IPS-18a (cell line): ENCODE measurements around the gene VPS8.

Experiments used
- H3K27ac ChIP-seq: one replicate; pipeline ENCODE4 v1.5.1; 2013; ENCODE audit warnings: low read length
- H3K27me3 ChIP-seq: one replicate; pipeline ENCODE4 v1.6.1; 2013; ENCODE audit warnings: mild to moderate bottlenecking, low read length; ENCODE audit not compliant: control insufficient read depth, insufficient read depth
- H3K36me3 ChIP-seq: one replicate; pipeline ENCODE4 v1.6.1; 2013; ENCODE audit warnings: low read depth, low read length; ENCODE audit not compliant: control insufficient read depth
- H3K4me1 ChIP-seq: one replicate; pipeline ENCODE4 v1.6.1; 2013; ENCODE audit warnings: low read depth, low read length; ENCODE audit not compliant: control insufficient read depth
- H3K4me3 ChIP-seq: one replicate; pipeline ENCODE4 v1.5.1; 2013; ENCODE audit warnings: low read length
- H3K9ac ChIP-seq: one replicate; pipeline ENCODE4 v1.6.1; 2013; ENCODE audit warnings: mild to moderate bottlenecking, low read length, moderate library complexity
- H3K9me3 ChIP-seq: one replicate; pipeline ENCODE4 v1.6.1; 2013; ENCODE audit warnings: low read depth, low read length; ENCODE audit not compliant: control insufficient read depth

Gene VPS8

DNA sequence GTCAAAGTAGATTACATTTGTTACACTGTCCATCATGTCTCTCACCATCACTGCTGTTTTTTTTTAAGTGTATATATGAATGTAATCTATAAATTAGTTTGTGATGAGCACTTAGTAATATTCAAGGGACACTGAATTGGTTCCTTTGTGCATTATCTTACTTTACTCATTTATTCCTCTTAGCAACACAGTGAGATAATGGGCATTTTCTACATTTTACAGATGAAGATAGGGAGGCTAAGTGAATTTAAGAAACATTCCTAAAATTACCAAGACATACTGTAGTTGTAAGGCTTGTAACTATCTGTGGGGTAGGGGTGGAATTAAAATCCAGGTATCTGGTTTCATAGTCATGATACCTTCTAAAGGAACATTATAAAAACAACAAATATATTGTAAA is 33.9 kb downstream of the VPS8 start:
- no peak overlapping the region for H3K9ac ChIP-seq
- H3K4me1 ChIP-seq, result no peaks in the 10 kb centered on the region
- H3K27ac ChIP-seq, result no peak overlapping the region
- H3K27me3 ChIP-seq, result no peaks in the 10 kb centered on the region
- H3K9me3 ChIP-seq, result no peaks in the 10 kb centered on the region
- no peaks in the 10 kb centered on the region for H3K36me3 ChIP-seq
- no peak overlapping the region for H3K4me3 ChIP-seq

GRCh38 chr3:184846496-184846895 is 34.5 kb downstream of the VPS8 start:
- Histone ChIP-seq H3K27ac (no peak overlapping the region), H3K36me3 (peaks cover 5% of the 10 kb centered on the region), H3K27me3 (no peaks in the 10 kb centered on the region), H3K9ac (no peak overlapping the region), H3K4me3 (no peak overlapping the region), H3K4me1 (no peaks in the 10 kb centered on the region), H3K9me3 (no peaks in the 10 kb centered on the region)

GRCh38 chr3:184848934-184849333 is 37.0 kb downstream of the VPS8 start:
- peaks cover 13% of the 10 kb centered on the region for H3K36me3 ChIP-seq
- no peaks in the 10 kb centered on the region for H3K27me3 ChIP-seq
- no peak overlapping the region for H3K27ac ChIP-seq
- no peaks in the 10 kb centered on the region for H3K9me3 ChIP-seq
- H3K9ac ChIP-seq, result no peak overlapping the region
- H3K4me3 ChIP-seq, result no peak overlapping the region
- H3K4me1 ChIP-seq, result no peaks in the 10 kb centered on the region

GRCh38 chr3:184850201-184850600 is 38.2 kb downstream of the VPS8 start:
- H3K4me3 ChIP-seq, result no peak overlapping the region
- H3K9me3 ChIP-seq, result no peaks in the 10 kb centered on the region
- no peak overlapping the region for H3K27ac ChIP-seq
- H3K4me1 ChIP-seq, result no peaks in the 10 kb centered on the region
- H3K27me3 ChIP-seq, result no peaks in the 10 kb centered on the region
- peaks cover 23% of the 10 kb centered on the region for H3K36me3 ChIP-seq
- no peak overlapping the region for H3K9ac ChIP-seq

DNA sequence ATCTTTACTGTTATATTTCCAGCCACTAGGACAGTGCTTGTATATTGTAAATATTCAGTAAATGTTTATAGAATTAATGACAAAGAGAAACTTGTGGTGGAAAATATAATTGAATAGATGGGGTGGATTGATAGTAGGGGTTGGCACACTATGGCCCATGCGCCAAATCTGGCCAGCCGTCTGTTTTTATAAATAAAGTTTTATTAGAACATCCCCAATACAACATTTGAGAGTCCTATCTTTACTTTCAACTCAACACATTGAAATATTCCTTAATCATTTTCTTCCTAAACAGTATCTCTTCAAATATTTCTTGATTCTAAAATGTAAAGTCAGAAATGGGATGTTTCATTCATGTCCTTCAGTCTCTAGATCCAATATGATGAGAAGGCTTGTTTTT is 45.1 kb downstream of the VPS8 start:
- no peak overlapping the region for H3K27ac ChIP-seq
- H3K9ac ChIP-seq, result no peak overlapping the region
- H3K4me3 ChIP-seq, result no peak overlapping the region
- H3K27me3 ChIP-seq, result no peaks in the 10 kb centered on the region
- no peaks in the 10 kb centered on the region for H3K4me1 ChIP-seq
- peaks cover 29% of the 10 kb centered on the region for H3K36me3 ChIP-seq
- H3K9me3 ChIP-seq, result no peaks in the 10 kb centered on the region

DNA sequence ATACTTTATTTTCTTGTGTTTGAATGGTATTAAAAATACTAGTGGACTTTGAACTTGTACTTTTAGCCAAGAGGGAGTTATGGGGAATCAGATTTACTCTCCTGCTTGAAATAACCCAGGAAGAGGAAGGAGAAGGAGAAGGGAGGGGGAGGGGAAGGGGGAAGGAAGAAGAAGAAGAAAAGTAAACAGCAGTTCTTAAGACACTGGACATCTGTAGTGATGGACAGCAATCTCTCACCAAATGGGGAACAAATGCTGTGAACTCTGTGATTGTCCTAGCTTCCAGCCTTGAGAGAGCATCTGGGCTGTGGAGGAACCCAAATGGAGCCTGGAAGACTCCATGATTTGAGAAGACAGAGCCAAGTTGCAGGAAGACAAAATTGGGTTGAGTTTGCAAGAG is 52.0 kb downstream of the VPS8 start:
- Histone ChIP-seq H3K4me3 (no peak overlapping the region), H3K9ac (no peak overlapping the region), H3K36me3 (peaks cover 27% of the 10 kb centered on the region), H3K4me1 (no peaks in the 10 kb centered on the region), H3K9me3 (no peaks in the 10 kb centered on the region), H3K27me3 (no peaks in the 10 kb centered on the region), H3K27ac (no peak overlapping the region)

DNA sequence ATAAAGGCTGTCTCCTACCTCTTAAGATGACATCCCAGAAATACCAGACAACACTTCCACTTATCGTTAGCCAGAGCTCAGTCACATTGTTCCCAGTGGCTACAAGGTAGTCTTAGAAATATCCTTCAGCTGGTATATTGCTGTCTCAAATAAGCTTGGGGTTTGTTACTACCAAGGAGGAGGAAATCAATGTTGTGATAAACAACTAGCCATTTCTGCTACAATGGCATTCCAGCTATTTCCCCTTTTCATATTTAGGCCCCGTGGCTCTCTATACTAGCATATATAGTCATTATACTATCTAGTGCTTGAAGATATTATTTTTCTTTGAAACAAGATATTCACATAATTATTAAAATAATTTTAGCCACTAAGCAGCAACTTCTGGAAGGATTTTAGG is 56.5 kb downstream of the VPS8 start:
- no peak overlapping the region for H3K27ac ChIP-seq
- H3K9ac ChIP-seq, result no peak overlapping the region
- H3K4me1 ChIP-seq, result no peaks in the 10 kb centered on the region
- no peaks in the 10 kb centered on the region for H3K9me3 ChIP-seq
- H3K27me3 ChIP-seq, result no peaks in the 10 kb centered on the region
- no peak overlapping the region for H3K4me3 ChIP-seq
- peaks cover 28% of the 10 kb centered on the region for H3K36me3 ChIP-seq

GRCh38 chr3:184872200-184872599 is 60.2 kb downstream of the VPS8 start:
- Histone ChIP-seq H3K9ac (no peak overlapping the region), H3K4me1 (no peaks in the 10 kb centered on the region), H3K9me3 (no peaks in the 10 kb centered on the region), H3K36me3 (peaks cover 22% of the 10 kb centered on the region), H3K27me3 (no peaks in the 10 kb centered on the region), H3K27ac (no peak overlapping the region), H3K4me3 (no peak overlapping the region)

GRCh38 chr3:184873141-184873540 is 61.2 kb downstream of the VPS8 start:
- Histone ChIP-seq H3K27ac (no peak overlapping the region), H3K4me3 (no peak overlapping the region), H3K9me3 (no peaks in the 10 kb centered on the region), H3K36me3 (peaks cover 19% of the 10 kb centered on the region), H3K27me3 (no peaks in the 10 kb centered on the region), H3K4me1 (no peaks in the 10 kb centered on the region), H3K9ac (no peak overlapping the region)

- no peak overlapping the region for H3K27ac ChIP-seq
- no peaks in the 10 kb centered on the region for H3K27me3 ChIP-seq
- no peak overlapping the region for H3K4me3 ChIP-seq
Measured at GRCh38 chr3:184874709-184875644, 63.0 kb downstream of the VPS8 start.

DNA sequence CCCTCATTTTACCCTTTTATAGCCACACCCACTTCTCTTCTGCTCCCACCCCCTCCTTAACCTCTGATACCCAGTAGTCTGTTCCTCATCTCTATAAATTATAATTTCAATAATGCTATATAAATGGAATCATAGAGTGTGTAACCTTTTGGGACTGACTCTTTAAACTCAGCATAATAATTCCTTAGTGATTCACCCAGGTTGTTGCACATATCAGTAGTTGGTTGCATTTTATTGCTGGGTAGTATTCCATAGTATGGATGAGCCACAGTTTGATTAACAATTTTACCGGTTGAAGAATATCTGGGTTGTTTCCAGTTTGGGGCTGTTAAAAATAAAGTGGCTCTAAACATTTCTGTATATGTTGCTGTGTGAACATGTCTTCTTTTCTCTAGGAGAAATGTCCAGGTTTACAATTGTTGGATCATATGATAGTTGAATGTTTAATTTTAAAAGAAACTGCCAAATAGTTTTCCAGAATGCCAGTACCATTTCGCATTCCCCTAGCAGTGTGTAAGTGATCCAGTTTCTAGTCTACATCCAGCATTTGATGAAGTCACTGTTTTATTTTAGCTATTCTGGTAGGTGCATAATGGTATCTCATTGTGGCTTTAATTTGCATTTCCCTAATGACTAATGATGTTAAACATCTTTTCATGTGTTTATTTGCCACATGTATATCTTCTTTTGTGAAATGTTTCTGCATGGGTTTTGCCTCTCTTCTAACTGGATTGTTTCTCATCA is 68.5 kb downstream of the VPS8 start:
- H3K27me3 ChIP-seq, result no peaks in the 10 kb centered on the region
- H3K27ac ChIP-seq, result no peak overlapping the region
- H3K9me3 ChIP-seq, result no peaks in the 10 kb centered on the region
- H3K36me3 ChIP-seq, result peaks cover 4% of the 10 kb centered on the region
- no peaks in the 10 kb centered on the region for H3K4me1 ChIP-seq
- no peak overlapping the region for H3K9ac ChIP-seq
- H3K4me3 ChIP-seq, result no peak overlapping the region

More at GRCh38 chr3:184874709-184875644, 63.0 kb downstream of the VPS8 start:
- Histone ChIP-seq H3K9ac (no peak overlapping the region), H3K36me3 (peaks cover 4% of the 10 kb centered on the region), H3K4me1 (no peaks in the 10 kb centered on the region), H3K9me3 (no peaks in the 10 kb centered on the region)
